ENCODE measurements around the gene PIK3C3. TPM values are rescaled to one million over a fixed set of nuclear protein-coding genes. Genes with fewer than 3 reads are reported as not detected.

The PIK3C3 gene
- total and polyA plus RNA-seq, 8 donors = 19.7 to 99.5 (median 36.3) TPM

- Histone ChIP-seq H3K4me3 (no peak overlapping the region), H3K27ac (no peak overlapping the region), H3K4me1 (peaks cover 0 to 37% (median 21%) of the 10 kb centered on the region in 4 donors), H3K9me3 (no peaks in the 10 kb centered on the region), H3K27me3 (no peaks in the 10 kb centered on the region), H3K36me3 (peaks cover 0 to 81% (median 67%) of the 10 kb centered on the region in 4 donors)
- TF ChIP-seq EP300 (IDR thresholded peaks at IDR 0.05) = no peak
- TF ChIP-seq CTCF (IDR thresholded peaks at IDR 0.05) = no peak
- TF ChIP-seq POLR2A (IDR thresholded peaks at IDR 0.05) = no peak
- 89 to 99% (median 95%) methylated on average over 4 of the region's 4 CpGs for WGBS, 5 donors
- DNase-seq = no peak
- intact Hi-C loops (cut with DNase I; ENCODE audit: low total_unique reads) = no loop called here
Measured at GRCh38 chr18:41966943-41967342, 11.9 kb downstream of the PIK3C3 start.

- H3K27me3 ChIP-seq = no peaks in the 10 kb centered on the region
- no peak overlapping the region for H3K4me3 ChIP-seq
- WGBS, 5 donors = 53 to 89% (median 73%) methylated on average over 2 of the region's 2 CpGs
- TF ChIP-seq CTCF (IDR thresholded peaks at IDR 0.05) = no peak
- TF ChIP-seq POLR2AphosphoS5 (IDR thresholded peaks at IDR 0.05) = no peak
- no peak for TF ChIP-seq POLR2A (IDR thresholded peaks at IDR 0.05)
- no peak for TF ChIP-seq EP300 (IDR thresholded peaks at IDR 0.05)
- no peaks in the 10 kb centered on the region for H3K9me3 ChIP-seq
- intact Hi-C loops (cut with DNase I; ENCODE audit: low total_unique reads) = no loop called here
- H3K4me1 ChIP-seq = peaks cover 0 to 44% (median 24%) of the 10 kb centered on the region in 4 donors
- H3K27ac ChIP-seq = no peak overlapping the region
- H3K36me3 ChIP-seq = peaks cover 0 to 80% (median 63%) of the 10 kb centered on the region in 4 donors
- peak in 1 of 2 donors; percentile 15 for DNase-seq
Measured at GRCh38 chr18:41967680-41968079, 12.6 kb downstream of the PIK3C3 start.

- TF ChIP-seq POLR2AphosphoS5 (IDR thresholded peaks at IDR 0.05) (no peak), CTCF (IDR thresholded peaks at IDR 0.05) (no peak), POLR2A (IDR thresholded peaks at IDR 0.05) (no peak), EP300 (IDR thresholded peaks at IDR 0.05) (no peak)
- intact Hi-C loops (cut with DNase I; ENCODE audit: low total_unique reads) = no loop called here
Measured at GRCh38 chr18:41969881-41970280, 14.8 kb downstream of the PIK3C3 start.

DNA sequence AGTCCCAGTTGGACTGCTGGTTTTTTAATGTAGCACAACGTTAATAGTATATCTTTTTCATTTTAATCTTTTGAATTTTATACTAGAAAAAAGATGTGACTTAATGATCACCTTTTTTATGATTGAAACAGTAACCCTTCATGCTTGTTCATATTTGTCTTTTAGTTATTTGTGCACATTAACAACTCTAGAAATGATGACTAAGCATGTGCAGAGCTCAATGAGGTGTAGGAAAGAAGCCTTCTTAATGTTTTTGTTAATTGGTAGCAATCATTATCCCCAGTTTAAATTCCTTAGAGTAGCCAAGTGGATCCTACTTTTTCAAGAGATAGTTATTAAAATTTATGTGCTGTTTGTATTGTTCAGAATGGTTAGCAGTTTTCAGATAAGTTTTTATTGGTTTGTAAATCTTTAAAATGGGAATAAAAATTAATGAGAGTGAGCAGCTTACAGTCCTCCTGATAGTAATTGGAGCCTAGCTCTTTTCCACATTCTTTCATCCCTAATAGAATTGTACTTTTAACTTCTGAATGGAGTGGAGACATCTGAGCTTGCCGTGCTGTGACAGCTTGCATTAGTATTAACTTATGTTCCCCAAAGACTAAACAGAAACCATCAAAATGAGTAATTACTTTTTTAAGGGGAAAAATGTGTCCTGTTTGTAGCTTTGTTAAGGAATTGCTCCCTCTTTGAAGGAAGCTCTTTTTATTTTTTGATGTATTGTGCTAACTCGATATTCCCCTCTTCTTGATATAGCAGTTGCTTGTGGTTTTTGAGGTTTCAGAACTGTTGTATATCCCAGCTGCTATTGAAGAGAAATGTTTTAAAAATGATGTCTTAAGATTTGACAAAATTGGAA is 17.3 kb downstream of the PIK3C3 start:
- 54 to 81% (median 74%) methylated on average over 3 of the region's 3 CpGs for WGBS, 5 donors
- Histone ChIP-seq H3K36me3 (peaks cover 0 to 60% (median 46%) of the 10 kb centered on the region in 4 donors), H3K9me3 (no peaks in the 10 kb centered on the region), H3K4me3 (no peak overlapping the region), H3K4me1 (peaks cover 0 to 30% (median 15%) of the 10 kb centered on the region in 4 donors), H3K27me3 (no peaks in the 10 kb centered on the region), H3K27ac (no peak overlapping the region)
- intact Hi-C loops (cut with DNase I; ENCODE audit: low total_unique reads) = no loop called here
- TF ChIP-seq POLR2A (IDR thresholded peaks at IDR 0.05) = no peak
- TF ChIP-seq POLR2AphosphoS5 (IDR thresholded peaks at IDR 0.05) = no peak
- TF ChIP-seq EP300 (IDR thresholded peaks at IDR 0.05) = no peak
- no peak for TF ChIP-seq CTCF (IDR thresholded peaks at IDR 0.05)
- no peak for DNase-seq

More at GRCh38 chr18:41969881-41970280, 14.8 kb downstream of the PIK3C3 start:
- no peak overlapping the region for H3K4me3 ChIP-seq
- peaks cover 0 to 67% (median 56%) of the 10 kb centered on the region in 4 donors for H3K36me3 ChIP-seq
- H3K27me3 ChIP-seq = no peaks in the 10 kb centered on the region
- H3K9me3 ChIP-seq = no peaks in the 10 kb centered on the region
- whole genome bisulfite sequencing, 5 donors = 94 to 100% (median 97%) methylated on average over 1 of the region's 1 CpG
- no peak overlapping the region for H3K27ac ChIP-seq
- DNase-seq = no peak
- peaks cover 0 to 43% (median 26%) of the 10 kb centered on the region in 4 donors for H3K4me1 ChIP-seq
